GM12878 (cell line): Measurements from ENCODE around the gene ARMH1. TPM values are rescaled to one million over a fixed set of nuclear protein-coding genes. Genes with fewer than 3 reads are reported as not detected.
A peak's percentile ranks its signal among the peaks of the same experiment; 100 is the strongest.

Source experiments
- ATAC-seq: fragments of 200-7000 bp; cut with Tn5 transposase; 3 replicates; pipeline ENCODE4 v1.9.1; 2020; ENCODE audit warnings: mild to moderate bottlenecking, moderate library complexity
- BruUV-seq: library from RNA; stranded (reverse); fragments of 400-500 nt; replicated peaks from 2 replicates; lab custom pipeline; 2021; lab: Mats Ljungman, UMichigan
- CTCF ChIA-PET: fragments of 300-600 bp; sonication (Branson Sonifier 250); formaldehyde crosslinking; extraction: SDS; loops from one replicate; lab custom pipeline; 2021; ENCODE audit warnings: inconsistent platforms; lab: Yijun Ruan, JAX
- POLR2A ChIA-PET: fragments of 350-600 bp; formaldehyde crosslinking; extraction: SDS; loops from one replicate; lab custom pipeline; 2021; ENCODE audit warnings: inconsistent platforms; lab: Charles Lee
- RAD21 ChIA-PET: fragments of 300-600 bp; sonication (Branson Sonifier 250); formaldehyde crosslinking; loops from one replicate; lab custom pipeline; 2023; ENCODE audit warnings: antibody characterized with exemption; ENCODE audit not compliant: unreplicated experiment; lab: Charles Lee
- SMC1A ChIA-PET: fragments of 300-600 bp; sonication (Branson Sonifier 250); formaldehyde crosslinking; loops from one replicate; lab custom pipeline; 2023; ENCODE audit not compliant: unreplicated experiment, uncharacterized antibody; lab: Charles Lee
- DNase-seq: peaks from one replicate; pipeline ENCODE4 v3.0.0-alpha.2; 2011; ENCODE audit warnings: low read depth, low spot score
- FAIRE-seq: peaks from 3 replicates; lab custom pipeline; 2011; peaks lifted over from hg19 to GRCh38; lab: Jason Lieb, UNC
- H2AFZ ChIP-seq: 2 replicates; pipeline ENCODE4 v1.6.0; 2011; ENCODE audit warnings: low read depth, low read length, control low read depth; ENCODE audit not compliant: control insufficient read depth
- H3K27ac ChIP-seq: 2 replicates; pipeline ENCODE4 v1.5.1; 2011; ENCODE audit warnings: control low read depth; ENCODE audit not compliant: control insufficient read depth, insufficient read depth
- H3K27me3 ChIP-seq, 2 experiments: replicated peaks in 1 of 2; 2 replicates each; pipeline versions ENCODE4 v1.6.0 to v1.6.1; 2011; ENCODE audit warnings: low read length in 1 of 2; ENCODE audit not compliant: control insufficient read depth in 2 of 2, insufficient read depth in 2 of 2
- H3K36me3 ChIP-seq, 2 experiments: 2 replicates each; pipeline ENCODE4 v1.5.1; 2011; ENCODE audit warnings: low read length in 1 of 2; ENCODE audit not compliant: control insufficient read depth in 2 of 2, insufficient read depth in 2 of 2
- H3K4me1 ChIP-seq: 2 replicates; pipeline ENCODE4 v1.6.1; 2011; ENCODE audit warnings: mild to moderate bottlenecking, low read length, moderate library complexity, mixed read lengths; ENCODE audit not compliant: control insufficient read depth, insufficient read depth
- H3K4me2 ChIP-seq: 2 replicates; pipeline ENCODE4 v1.6.0; 2011; ENCODE audit warnings: control low read depth; ENCODE audit not compliant: control insufficient read depth, insufficient read depth
- H3K4me3 ChIP-seq: fragments of 200-600 bp; sonication (generic); 2 replicates; pipeline ENCODE4 v1.5.1; 2016
- H3K79me2 ChIP-seq: 2 replicates; pipeline ENCODE4 v1.6.0; 2011; ENCODE audit warnings: low read length; ENCODE audit not compliant: control insufficient read depth, insufficient read depth
- H3K9ac ChIP-seq: 2 replicates; pipeline ENCODE4 v1.8.0; 2011; ENCODE audit warnings: low read length, control low read depth, mixed read lengths; ENCODE audit not compliant: control insufficient read depth, insufficient read depth
- H3K9me3 ChIP-seq: replicated peaks from 3 replicates; pipeline ENCODE4 v1.5.1; 2011; ENCODE audit warnings: mild to moderate bottlenecking, low read length; ENCODE audit not compliant: control insufficient read depth, insufficient read depth
- H4K20me1 ChIP-seq: 2 replicates; pipeline ENCODE4 v1.6.0; 2011; ENCODE audit not compliant: control insufficient read depth, insufficient read depth
- BCL11A ChIP-seq: IDR thresholded peaks from 2 replicates; pipeline ENCODE4 v1.6.1; 2011; ENCODE audit warnings: low read depth, low read length
- CEBPZ ChIP-seq: fragments of 150-350 bp; IDR thresholded peaks from 2 replicates; pipeline ENCODE4 v1.6.1; 2016; ENCODE audit warnings: low read depth, low read length
- HDAC2 ChIP-seq: fragments of 200-600 bp; sonication (generic); IDR thresholded peaks from 2 replicates; pipeline ENCODE4 v1.6.1; 2017
- LARP7 ChIP-seq: fragments of 450-650 bp; IDR thresholded peaks from 2 replicates; pipeline ENCODE4 v1.6.1; 2017; ENCODE audit warnings: mild to moderate bottlenecking
- POLR2A ChIP-seq: IDR thresholded peaks from 2 replicates; pipeline ENCODE4 v1.6.1; 2011; ENCODE audit warnings: low read depth, mild to moderate bottlenecking, low read length
- POLR2AphosphoS2 ChIP-seq: IDR thresholded peaks from 2 replicates; pipeline ENCODE4 v1.6.1; 2011; ENCODE audit warnings: low read depth, mild to moderate bottlenecking, low read length, improper control_type of control experiment, moderate library complexity
- RBBP5 ChIP-seq: fragments of 200-600 bp; sonication (generic); conservative IDR thresholded peaks from 2 replicates; pipeline ENCODE4 v1.6.1; 2016
- RCOR1 ChIP-seq: conservative IDR thresholded peaks from 2 replicates; pipeline ENCODE4 v1.6.1; 2012; ENCODE audit warnings: low read depth, low read length, improper control_type of control experiment
- SPI1 ChIP-seq: IDR thresholded peaks from 2 replicates; pipeline ENCODE4 v1.6.1; 2011; ENCODE audit warnings: low read depth, mild to moderate bottlenecking, low read length, moderate library complexity, borderline replicate concordance; ENCODE audit not compliant: insufficient read depth
- YBX1 ChIP-seq: fragments of 450-650 bp; IDR thresholded peaks from 2 replicates; pipeline ENCODE4 v1.6.1; 2016; ENCODE audit warnings: antibody characterized with exemption
- ZBED1 ChIP-seq: IDR thresholded peaks from 2 replicates; pipeline ENCODE4 v1.6.1; 2016; ENCODE audit warnings: borderline replicate concordance
- ZNF217 ChIP-seq: fragments of 450-650 bp; IDR thresholded peaks from 2 replicates; pipeline ENCODE4 v1.6.1; 2017; ENCODE audit warnings: antibody characterized with exemption, mild to moderate bottlenecking
- ZNF592 ChIP-seq: fragments of 450-650 bp; IDR thresholded peaks from 2 replicates; pipeline ENCODE4 v1.6.1; 2017; ENCODE audit warnings: mild to moderate bottlenecking, moderate library complexity
- WGBS: methylation state at CpG from one replicate; pipeline ENCODE4 v1.1.6; 2016; ENCODE audit warnings: low lambda C conversion rate; ENCODE audit not compliant: insufficient replicate concordance, insufficient coverage; ENCODE audit errors: missing lambda C conversion rate; 5-methylcytosine and 5-hydroxymethylcytosine counted together
- in situ Hi-C: fragments of 300-500 bp; cut with MboI; formaldehyde crosslinking; loops from 9 replicates; pipeline ENCODE4 v1.14.3; 2018; ENCODE audit warnings: mixed read lengths
- intact Hi-C: fragments of 100-400 bp; cut with micrococcal nuclease; formaldehyde crosslinking; loops from one replicate; pipeline ENCODE4 v1.14.2; 2022; ENCODE audit not compliant: unreplicated experiment
- polyA plus RNA-seq, 11 experiments: library from polyadenylated mRNA; depleted of rRNA in 4 of 11; unstranded in 6 of 11; stranded (reverse) in 5 of 11; fragments of >200 nt; fragmentation: Nextera tagmentation in 4 of 11; fragmentation: Illumina TruSeq in 1 of 11; extraction: Ambion mirVana in 4 of 11; extraction: Trizol in 1 of 11; gene quantifications; 1 replicate in 1 of 11; 2 replicates in 10 of 11; pipeline versions ENCODE4 v1.2.1 to v1.2.3, GENCODE V29; 2011 to 2016; ENCODE audit warnings: inconsistent platforms in 2 of 11, missing spikeins in 2 of 11, low read depth in 1 of 11
- total RNA-seq, 4 experiments: library from RNA; depleted of rRNA in 3 of 4; stranded (reverse); fragments of >200 nt in 3 of 4; fragmentation: Illumina TruSeq in 1 of 4; extraction: Trizol in 1 of 4; gene quantifications; 2 replicates each; pipeline versions ENCODE4 v1.2.1 to v1.2.3, GENCODE V29; 2013 to 2021

Gene ARMH1
- total and polyA plus RNA-seq, 10 of the 15 experiments (the other 5 are each of a cell fraction or from before 2014, with no cell fraction given): 0.93 to 43.9 (median 8.2) TPM

- SMC1A ChIA-PET: interaction anchor here (0.8 to 9.8 kb wide), 11 partner anchors 10 to 585 kb away, joined by 3 to 73 read pairs (median 5); partner anchors contain the start of genes PLK3, RNU5D-1 and UROD
- WGBS: 90% methylated on average over 4 of the region's 4 CpGs
- in situ Hi-C loops: loop anchor here (5.0 kb wide), 1 partner anchor 585 kb away; no protein-coding TSS in a partner anchor
- Histone ChIP-seq H3K9ac (no peak overlapping the region), H3K9me3 (no peaks in the 10 kb centered on the region), H4K20me1 (no peaks in the 10 kb centered on the region), H3K4me1 (peaks cover 56% of the 10 kb centered on the region), H3K27ac (peak overlapping the region; percentile 49; the same call in 1 of the 2 replicates), H3K36me3 (no peaks in the 10 kb centered on the region), H3K79me2 (no peaks in the 10 kb centered on the region), H3K4me2 (peak overlapping the region; percentile 31), H2AFZ (no peak overlapping the region), H3K27me3 (no peaks in the 10 kb centered on the region), H3K4me3 (no peak overlapping the region)
- FAIRE-seq (no peak), ATAC-seq (no peak), DNase-seq (no peak)
- RAD21 ChIA-PET: interaction anchor here (1.0 to 2.6 kb wide), 5 partner anchors 13 to 774 kb away, joined by 3 to 11 read pairs (median 3); partner anchors contain the start of genes RNU5D-1 and TESK2
- intact Hi-C loops: no loop called here
- POLR2A ChIA-PET: interaction anchor here (0.6 to 9.8 kb wide), 6 partner anchors 9 to 294 kb away, joined by 3 to 110 read pairs (median 4); partner anchors contain the start of genes HECTD3 and RNU5D-1
- TF ChIP-seq ZNF592: no peak
- no peak for TF ChIP-seq LARP7
- no peak for TF ChIP-seq YBX1
- TF ChIP-seq BCL11A: no peak
- TF ChIP-seq ZNF217: no peak
- no peak for TF ChIP-seq SPI1
- no peak for TF ChIP-seq RCOR1
- TF ChIP-seq HDAC2: no peak
- no peak for TF ChIP-seq CEBPZ
- TF ChIP-seq POLR2A: no peak
- no peak for TF ChIP-seq RBBP5
- no peak for TF ChIP-seq ZBED1
- no peak for TF ChIP-seq POLR2AphosphoS2
- BruUV-seq: no TSS peak
- CTCF ChIA-PET: interaction anchor here (0.6 to 12.6 kb wide), 8 partner anchors 9 to 582 kb away, joined by 3 to 175 read pairs (median 6); partner anchors contain the start of genes BEST4 and RNU5D-1
These were observed 42.6 kb downstream of the ARMH1 start for GRCh38 chr1:44717156-44717555.
